ENCODE results near the gene FAM114A1. TPM values are rescaled to one million over a fixed set of nuclear protein-coding genes. Genes with fewer than 3 reads are reported as not detected.
A peak's percentile ranks its signal among the peaks of the same experiment; 100 is the strongest.

FAM114A1 gene
- polyA plus RNA-seq, 3 donors: 3.2 to 12.0 (median 4.1) TPM

DNA sequence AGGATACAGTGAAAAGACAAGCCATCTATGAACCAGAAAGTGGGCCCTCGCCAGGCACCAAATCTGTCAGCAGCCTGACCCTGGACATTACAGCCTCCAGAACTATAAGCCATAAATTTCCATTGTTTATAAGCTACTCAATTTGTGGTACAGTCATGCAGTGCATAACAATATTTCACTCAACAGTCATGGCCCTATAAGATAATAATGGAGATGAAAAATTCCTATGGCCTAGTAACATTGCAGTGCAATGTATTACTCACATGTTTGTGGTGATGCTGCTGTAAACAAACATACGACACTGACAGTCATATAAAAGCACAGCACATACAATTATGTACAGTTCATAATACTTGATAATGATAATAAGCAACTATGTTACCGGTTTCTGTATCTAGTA is 45.9 kb upstream of the FAM114A1 start:
- no CpG with 5 or more reads among the region's 3 CpGs for WGBS (ENCODE audit: insufficient coverage)

DNA sequence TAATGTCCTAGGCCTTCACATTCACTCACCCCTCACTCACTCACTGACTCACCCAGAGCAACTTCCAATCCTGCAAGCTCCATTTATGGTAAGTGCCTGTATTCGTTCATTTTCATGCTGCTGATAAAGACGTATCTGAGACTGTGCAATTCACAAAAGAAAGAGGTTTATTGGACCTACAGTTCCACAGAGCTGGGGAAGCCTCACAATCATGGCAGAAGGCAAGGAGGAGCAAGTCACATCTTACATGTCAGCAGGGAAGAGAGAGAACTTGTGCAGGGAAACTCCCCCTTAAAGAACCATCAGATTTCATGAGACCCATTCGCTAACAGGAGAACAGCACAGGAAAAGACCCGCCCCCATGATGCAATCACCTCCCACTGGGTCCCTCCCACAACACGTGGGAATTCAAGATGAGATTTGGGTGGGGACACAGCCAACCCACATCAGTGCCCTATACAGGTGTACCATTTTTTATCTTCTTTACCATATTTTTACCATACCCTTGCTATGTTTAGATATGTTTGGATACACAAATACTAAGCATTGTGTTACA is 44.8 kb upstream of the FAM114A1 start:
- Mint-ChIP-seq H3K27me3 (ENCODE audit: low read depth in 3 of 3) (peaks cover 0 to 2% (median 2%) of the 10 kb centered on the region in 3 donors), H3K9me3 (peaks cover 12 to 26% (median 17%) of the 10 kb centered on the region in 7 donors), H3K4me3 (no peak overlapping the region), H3K27ac (peak overlapping the region in 2 of 7 donors; percentile 53 to 74), H3K4me1 (peaks cover 26% of the 10 kb centered on the region), H3K36me3 (peaks cover 51 to 54% of the 10 kb centered on the region in 2 donors)
- no peaks in the 10 kb centered on the region for H3K27me3 ChIP-seq (ENCODE audit: control insufficient read depth in 2 of 2, insufficient read depth in 2 of 2, low read length in 2 of 2)
- no peak overlapping the region for H3K9ac ChIP-seq (ENCODE audit: insufficient read depth, low read length, poor library complexity, severe bottlenecking)
- peaks cover 21 to 53% of the 10 kb centered on the region in 2 donors for H3K36me3 ChIP-seq (replicated peaks in 1 of 2; ENCODE audit: control insufficient read depth in 1 of 2, insufficient read depth in 2 of 2, low read length in 2 of 2)
- 100% methylated on average over 2 of the region's 5 CpGs for WGBS (ENCODE audit: insufficient coverage)
- intact Hi-C loops (cut with micrococcal nuclease): no loop called here
- no peak overlapping the region for H3K4me3 ChIP-seq (replicated peaks in 1 of 3; ENCODE audit: low read depth in 2 of 3, low read length in 3 of 3)
- DNase-seq: no peak
- H3K4me2 ChIP-seq (replicated peaks; ENCODE audit: extremely low read depth, low read length, poor library complexity, severe bottlenecking): no peak overlapping the region
- peaks cover 13% of the 10 kb centered on the region for H4K20me1 ChIP-seq (ENCODE audit: insufficient read depth, low read length)
- TF ChIP-seq, protein P1, sequence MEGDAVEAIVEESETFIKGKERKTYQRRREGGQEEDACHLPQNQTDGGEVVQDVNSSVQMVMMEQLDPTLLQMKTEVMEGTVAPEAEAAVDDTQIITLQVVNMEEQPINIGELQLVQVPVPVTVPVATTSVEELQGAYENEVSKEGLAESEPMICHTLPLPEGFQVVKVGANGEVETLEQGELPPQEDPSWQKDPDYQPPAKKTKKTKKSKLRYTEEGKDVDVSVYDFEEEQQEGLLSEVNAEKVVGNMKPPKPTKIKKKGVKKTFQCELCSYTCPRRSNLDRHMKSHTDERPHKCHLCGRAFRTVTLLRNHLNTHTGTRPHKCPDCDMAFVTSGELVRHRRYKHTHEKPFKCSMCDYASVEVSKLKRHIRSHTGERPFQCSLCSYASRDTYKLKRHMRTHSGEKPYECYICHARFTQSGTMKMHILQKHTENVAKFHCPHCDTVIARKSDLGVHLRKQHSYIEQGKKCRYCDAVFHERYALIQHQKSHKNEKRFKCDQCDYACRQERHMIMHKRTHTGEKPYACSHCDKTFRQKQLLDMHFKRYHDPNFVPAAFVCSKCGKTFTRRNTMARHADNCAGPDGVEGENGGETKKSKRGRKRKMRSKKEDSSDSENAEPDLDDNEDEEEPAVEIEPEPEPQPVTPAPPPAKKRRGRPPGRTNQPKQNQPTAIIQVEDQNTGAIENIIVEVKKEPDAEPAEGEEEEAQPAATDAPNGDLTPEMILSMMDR (IDR thresholded peaks at IDR 0.05): no peak
- H3K4me1 ChIP-seq (ENCODE audit: control insufficient read depth in 1 of 2, insufficient read depth in 2 of 2, low read length in 2 of 2): peaks cover 9 to 18% of the 10 kb centered on the region in 2 donors
- H3K9me3 ChIP-seq (replicated peaks in 1 of 2; ENCODE audit: control insufficient read depth in 1 of 2, insufficient read depth in 1 of 2, low read length in 2 of 2): peaks cover 18 to 21% of the 10 kb centered on the region in 2 donors
- H2AFZ ChIP-seq (ENCODE audit: insufficient read depth, low read depth, low read length, poor library complexity, severe bottlenecking): no peak overlapping the region
- H3K27ac ChIP-seq (ENCODE audit: low read depth in 1 of 2, low read length in 2 of 2): no peak overlapping the region
- H3K79me2 ChIP-seq (ENCODE audit: insufficient read depth, low read length): peaks cover 16% of the 10 kb centered on the region

More for the DNA sequence above, 45.9 kb upstream of the FAM114A1 start:
- peaks cover 29% of the 10 kb centered on the region for H3K4me1 Mint-ChIP-seq
- no peak for DNase-seq
- Histone ChIP-seq H3K79me2 (ENCODE audit: insufficient read depth, low read length) (peaks cover 9% of the 10 kb centered on the region), H3K9ac (ENCODE audit: insufficient read depth, low read length, poor library complexity, severe bottlenecking) (no peak overlapping the region), H2AFZ (ENCODE audit: insufficient read depth, low read depth, low read length, poor library complexity, severe bottlenecking) (no peak overlapping the region), H3K4me2 (replicated peaks; ENCODE audit: extremely low read depth, low read length, poor library complexity, severe bottlenecking) (no peak overlapping the region), H4K20me1 (ENCODE audit: insufficient read depth, low read length) (peaks cover 12% of the 10 kb centered on the region), H3K27ac (ENCODE audit: low read depth in 1 of 2, low read length in 2 of 2) (no peak overlapping the region), H3K27me3 (ENCODE audit: control insufficient read depth in 2 of 2, insufficient read depth in 2 of 2, low read length in 2 of 2) (no peaks in the 10 kb centered on the region), H3K4me3 (replicated peaks in 1 of 3; ENCODE audit: low read depth in 2 of 3, low read length in 3 of 3) (no peak overlapping the region), H3K9me3 (replicated peaks in 1 of 2; ENCODE audit: control insufficient read depth in 1 of 2, insufficient read depth in 1 of 2, low read length in 2 of 2) (peaks cover 18 to 21% of the 10 kb centered on the region in 2 donors), H3K4me1 (ENCODE audit: control insufficient read depth in 1 of 2, insufficient read depth in 2 of 2, low read length in 2 of 2) (peaks cover 13 to 22% of the 10 kb centered on the region in 2 donors), H3K36me3 (replicated peaks in 1 of 2; ENCODE audit: control insufficient read depth in 1 of 2, insufficient read depth in 2 of 2, low read length in 2 of 2) (peaks cover 11 to 42% of the 10 kb centered on the region in 2 donors)
- H3K36me3 Mint-ChIP-seq: peaks cover 41 to 43% of the 10 kb centered on the region in 2 donors
- H3K9me3 Mint-ChIP-seq: peaks cover 12 to 26% (median 17%) of the 10 kb centered on the region in 7 donors
- TF ChIP-seq, protein P1 (IDR thresholded peaks at IDR 0.05): no peak
- H3K4me3 Mint-ChIP-seq: no peak overlapping the region
- intact Hi-C loops (cut with micrococcal nuclease): no loop called here
- H3K27me3 Mint-ChIP-seq (ENCODE audit: low read depth in 3 of 3): peaks cover 0 to 2% (median 2%) of the 10 kb centered on the region in 3 donors
- peak overlapping the region in 1 of 7 donors; percentile 25 for H3K27ac Mint-ChIP-seq
